ENCODE results near the gene PYM1.

Gene PYM1

GRCh38 chr12:55972911-55973598, 45.4 kb upstream of the PYM1 start (continued):
- no peak for TF ChIP-seq TSHZ1 (tag by site-specific recombination; IDR thresholded peaks at IDR 0.05; ENCODE audit: borderline replicate concordance)
- peak; percentile 72 for TF ChIP-seq IKZF3 (tag by site-specific recombination; IDR thresholded peaks at IDR 0.05)
- TF ChIP-seq PRDM10 (tag by site-specific recombination; IDR thresholded peaks at IDR 0.05): peak; percentile 52; the same call in 1 of the 2 replicates
- TF ChIP-seq ZNF433 (tag by site-specific recombination; IDR thresholded peaks at IDR 0.05; ENCODE audit: low read depth): no peak
- no peak for TF ChIP-seq ZNF112 (tag by site-specific recombination; IDR thresholded peaks at IDR 0.05)
- peak; percentile 26 for TF ChIP-seq KLF9 (tag by site-specific recombination; IDR thresholded peaks at IDR 0.05; ENCODE audit: low read depth)
- no peak for TF ChIP-seq ZBTB44 (tag by site-specific recombination; IDR thresholded peaks at IDR 0.05)
- peak; percentile 82 for TF ChIP-seq MYNN (tag by site-specific recombination; IDR thresholded peaks at IDR 0.05; ENCODE audit: borderline replicate concordance)
- no peak for TF ChIP-seq ZNF777 (tag by site-specific recombination; IDR thresholded peaks at IDR 0.05; ENCODE audit: borderline replicate concordance)
- peak; percentile 23; the same call in 1 of the 2 replicates for TF ChIP-seq KLF8 (tag by site-specific recombination; IDR thresholded peaks at IDR 0.05)
- TF ChIP-seq TRIM28 (IDR thresholded peaks at IDR 0.05; ENCODE audit: borderline replicate concordance, low read length): peak; percentile 60; the same call in 1 of the 2 replicates
- peak; percentile 91 for TF ChIP-seq ZBTB6 (tag by site-specific recombination; IDR thresholded peaks at IDR 0.05)
- peak; percentile 39; the same call in 1 of the 2 replicates for TF ChIP-seq ZNF692 (tag by site-specific recombination; IDR thresholded peaks at IDR 0.05)
- TF ChIP-seq ZNF76 (tag by site-specific recombination; IDR thresholded peaks at IDR 0.05; ENCODE audit: borderline replicate concordance, low read depth): peak; percentile 46; the same call in 1 of the 2 replicates
- peak; percentile 46; the same call in 1 of the 2 replicates for TF ChIP-seq ZNF157 (tag by site-specific recombination; IDR thresholded peaks at IDR 0.05)
- no peak for TF ChIP-seq ZNF354C (tag by site-specific recombination; IDR thresholded peaks at IDR 0.05; ENCODE audit: borderline replicate concordance, low read depth)
- no peak for TF ChIP-seq ZNF350 (tag by site-specific recombination; IDR thresholded peaks at IDR 0.05)
- no peak; the same call in 1 of the 2 replicates for TF ChIP-seq ZNF292 (tag by site-specific recombination; IDR thresholded peaks at IDR 0.05; ENCODE audit: borderline replicate concordance, low read depth)
- TF ChIP-seq HOXA7 (CRISPR knock-in tag; IDR thresholded peaks at IDR 0.05; ENCODE audit: borderline replicate concordance): no peak
- no peak for TF ChIP-seq CTCF (tag by site-specific recombination; IDR thresholded peaks at IDR 0.05)
- peak; percentile 50; the same call in 1 of the 2 replicates for TF ChIP-seq ZNF629 (tag by site-specific recombination; IDR thresholded peaks at IDR 0.05)
- no peak for TF ChIP-seq ZSCAN23 (tag by site-specific recombination; IDR thresholded peaks at IDR 0.05)
- TF ChIP-seq ZNF521 (tag by site-specific recombination; IDR thresholded peaks at IDR 0.05): no peak
- no peak for TF ChIP-seq ZNF558 (tag by site-specific recombination; IDR thresholded peaks at IDR 0.05)
- TF ChIP-seq ZNF621 (tag by site-specific recombination; IDR thresholded peaks at IDR 0.05): no peak
- no peak for TF ChIP-seq ZBTB1 (tag by site-specific recombination; IDR thresholded peaks at IDR 0.05)
